Effector memory CD4-positive, alpha-beta T cell (primary cell): ENCODE data around the gene CTSH.

Source experiments
- DNase-seq, 3 donors: peaks; one replicate each; pipeline ENCODE4 v3.0.0-alpha.2; 2020
- H3K27ac ChIP-seq: 2 replicates; pipeline ENCODE4 v1.7.0; 2013; ENCODE audit warnings: mild to moderate bottlenecking, low read length, moderate library complexity; ENCODE audit not compliant: insufficient read depth, poor library complexity, severe bottlenecking
- H3K27me3 ChIP-seq: replicated peaks from 2 replicates; pipeline ENCODE4 v1.7.0; 2013; ENCODE audit warnings: mild to moderate bottlenecking, low read length; ENCODE audit not compliant: insufficient read depth, control insufficient read depth, poor library complexity, severe bottlenecking
- H3K36me3 ChIP-seq: 2 replicates; pipeline ENCODE4 v1.7.0; 2013; ENCODE audit warnings: mild to moderate bottlenecking, low read length, moderate library complexity; ENCODE audit not compliant: control insufficient read depth, insufficient read depth
- H3K4me1 ChIP-seq: 2 replicates; pipeline ENCODE4 v1.7.0; 2013; ENCODE audit warnings: low read length, mild to moderate bottlenecking; ENCODE audit not compliant: control insufficient read depth, insufficient read depth, poor library complexity, severe bottlenecking
- H3K4me3 ChIP-seq: 2 replicates; pipeline ENCODE4 v1.7.0; 2013; ENCODE audit warnings: low read length, low read depth, mild to moderate bottlenecking; ENCODE audit not compliant: insufficient read depth, poor library complexity, severe bottlenecking
- H3K9me3 ChIP-seq: 2 replicates; pipeline ENCODE4 v1.7.0; 2013; ENCODE audit warnings: mild to moderate bottlenecking, low read length, moderate library complexity; ENCODE audit not compliant: control insufficient read depth

The CTSH gene

GRCh38 chr15:78943692-78944091, 1.2 kb downstream of the CTSH start:
- H3K27me3 ChIP-seq: no peaks in the 10 kb centered on the region
- H3K27ac ChIP-seq: peak overlapping the region; percentile 13
- peaks cover 8% of the 10 kb centered on the region for H3K4me1 ChIP-seq
- H3K4me3 ChIP-seq: peak overlapping the region; percentile 66
- no peaks in the 10 kb centered on the region for H3K9me3 ChIP-seq
- no peaks in the 10 kb centered on the region for H3K36me3 ChIP-seq
- no peak for DNase-seq

- no peak overlapping the region for H3K27ac ChIP-seq
These were observed 2.1 kb downstream of the CTSH start for GRCh38 chr15:78942741-78943140.

GRCh38 chr15:78938658-78939488, 6.0 kb downstream of the CTSH start:
- Histone ChIP-seq H3K4me1 (peaks cover 14% of the 10 kb centered on the region), H3K27ac (peak overlapping the region; percentile 49)
- DNase-seq: peak in 1 of 3 donors; percentile 29

More at GRCh38 chr15:78942741-78943140, 2.1 kb downstream of the CTSH start:
- Histone ChIP-seq H3K36me3 (no peaks in the 10 kb centered on the region), H3K4me1 (peaks cover 8% of the 10 kb centered on the region), H3K27me3 (no peaks in the 10 kb centered on the region), H3K4me3 (no peak overlapping the region), H3K9me3 (no peaks in the 10 kb centered on the region)
- DNase-seq: no peak

GRCh38 chr15:78937132-78937739, 7.6 kb downstream of the CTSH start:
- H3K9me3 ChIP-seq: no peaks in the 10 kb centered on the region
- DNase-seq: no peak
- no peak overlapping the region for H3K27ac ChIP-seq
- peaks cover 14% of the 10 kb centered on the region for H3K4me1 ChIP-seq
- H3K4me3 ChIP-seq: no peak overlapping the region
- no peaks in the 10 kb centered on the region for H3K27me3 ChIP-seq
- H3K36me3 ChIP-seq: no peaks in the 10 kb centered on the region

More at GRCh38 chr15:78938658-78939488, 6.0 kb downstream of the CTSH start:
- no peaks in the 10 kb centered on the region for H3K27me3 ChIP-seq
- H3K9me3 ChIP-seq: no peaks in the 10 kb centered on the region
- H3K36me3 ChIP-seq: no peaks in the 10 kb centered on the region
- H3K4me3 ChIP-seq: no peak overlapping the region

- Histone ChIP-seq H3K4me1 (peaks cover 12% of the 10 kb centered on the region), H3K27ac (no peak overlapping the region), H3K27me3 (no peaks in the 10 kb centered on the region), H3K36me3 (peaks cover 4% of the 10 kb centered on the region), H3K4me3 (no peak overlapping the region), H3K9me3 (no peaks in the 10 kb centered on the region)
- DNase-seq: no peak
These were observed 10.2 kb downstream of the CTSH start for GRCh38 chr15:78934655-78935023.

- peaks cover 4% of the 10 kb centered on the region for H3K36me3 ChIP-seq
- H3K9me3 ChIP-seq: no peaks in the 10 kb centered on the region
These were observed 10.8 kb downstream of the CTSH start for GRCh38 chr15:78933823-78934654.

GRCh38 chr15:78933187-78933822, 11.5 kb downstream of the CTSH start:
- no peak for DNase-seq
- no peak overlapping the region for H3K27ac ChIP-seq
- no peaks in the 10 kb centered on the region for H3K9me3 ChIP-seq
- no peak overlapping the region for H3K4me3 ChIP-seq
- H3K27me3 ChIP-seq: no peaks in the 10 kb centered on the region
- peaks cover 8% of the 10 kb centered on the region for H3K4me1 ChIP-seq
- peaks cover 8% of the 10 kb centered on the region for H3K36me3 ChIP-seq

More at GRCh38 chr15:78933823-78934654, 10.8 kb downstream of the CTSH start:
- no peak for DNase-seq
- H3K27ac ChIP-seq: no peak overlapping the region
- no peak overlapping the region for H3K4me3 ChIP-seq
- H3K4me1 ChIP-seq: peaks cover 8% of the 10 kb centered on the region
- H3K27me3 ChIP-seq: no peaks in the 10 kb centered on the region

GRCh38 chr15:78932258-78932808, 12.5 kb downstream of the CTSH start:
- H3K27ac ChIP-seq: no peak overlapping the region
- no peaks in the 10 kb centered on the region for H3K27me3 ChIP-seq
- H3K4me1 ChIP-seq: peaks cover 5% of the 10 kb centered on the region
- DNase-seq: no peak
- no peaks in the 10 kb centered on the region for H3K9me3 ChIP-seq
- H3K4me3 ChIP-seq: no peak overlapping the region
- H3K36me3 ChIP-seq: peaks cover 8% of the 10 kb centered on the region

- no peaks in the 10 kb centered on the region for H3K4me1 ChIP-seq
- DNase-seq: no peak
- H3K27me3 ChIP-seq: no peaks in the 10 kb centered on the region
- no peak overlapping the region for H3K4me3 ChIP-seq
- no peak overlapping the region for H3K27ac ChIP-seq
- peaks cover 8% of the 10 kb centered on the region for H3K36me3 ChIP-seq
- no peaks in the 10 kb centered on the region for H3K9me3 ChIP-seq
These were observed 13.2 kb downstream of the CTSH start for GRCh38 chr15:78931439-78932257.
